ENCODE results near the gene C10orf71. TPM values are rescaled to one million over a fixed set of nuclear protein-coding genes. Genes with fewer than 3 reads are reported as not detected.

Gene C10orf71
- total RNA-seq, 5 donors from 2014 or later (not counting 1 experiment from before 2014, with no cell fraction given): not detected

GRCh38 chr10:49277973-49278372 is 21.0 kb upstream of the C10orf71 start:
- Histone ChIP-seq H3K36me3 (ENCODE audit: control insufficient read depth in 2 of 2, extremely low read depth in 1 of 2, insufficient read depth in 1 of 2, low read length in 1 of 2) (no peaks in the 10 kb centered on the region), H3K27me3 (replicated peaks in 1 of 2; ENCODE audit: control insufficient read depth in 2 of 2, extremely low read depth in 1 of 2, insufficient read depth in 2 of 2, low read length in 1 of 2) (peaks cover 0 to 14% of the 10 kb centered on the region in 2 experiments), H3K4me1 (ENCODE audit: control insufficient read depth in 1 of 2, extremely low read depth in 1 of 2, insufficient read depth in 2 of 2, low read length in 2 of 2) (peaks cover 0 to 5% of the 10 kb centered on the region in 2 experiments), H3K27ac (ENCODE audit: low read length) (no peak overlapping the region), H3K9me3 (no peaks in the 10 kb centered on the region), H3K4me3 (ENCODE audit: control insufficient read depth in 1 of 2, extremely low read depth in 1 of 2, low read length in 1 of 2) (no peak overlapping the region)
- Mint-ChIP-seq H3K4me1 (peaks cover 0 to 2% (median 0%) of the 10 kb centered on the region in 3 donors), H3K36me3 (no peaks in the 10 kb centered on the region), H3K27me3 (peaks cover 0 to 4% of the 10 kb centered on the region in 2 donors), H3K9me3 (no peaks in the 10 kb centered on the region), H3K27ac (no peak overlapping the region), H3K4me3 (no peak overlapping the region)
- ChIA-PET CTCF (no interaction called here), POLR2A (no interaction called here)
- DNase-seq: no peak
- ATAC-seq (replicated peaks in 1 of 4): no peak
- WGBS (ENCODE audit: insufficient coverage): 62% methylated on average over 2 of the region's 5 CpGs

GRCh38 chr10:49278497-49278981 is 20.4 kb upstream of the C10orf71 start:
- ChIA-PET POLR2A (no interaction called here), CTCF (no interaction called here)
- peaks cover 0 to 2% (median 0%) of the 10 kb centered on the region in 3 donors for H3K4me1 Mint-ChIP-seq
- H3K27me3 ChIP-seq (replicated peaks in 1 of 2; ENCODE audit: control insufficient read depth in 2 of 2, extremely low read depth in 1 of 2, insufficient read depth in 2 of 2, low read length in 1 of 2): peaks cover 0 to 14% of the 10 kb centered on the region in 2 experiments
- DNase-seq (no peak), ATAC-seq (replicated peaks in 1 of 4) (no peak)
- no peaks in the 10 kb centered on the region for H3K4me1 ChIP-seq (ENCODE audit: control insufficient read depth in 1 of 2, extremely low read depth in 1 of 2, insufficient read depth in 2 of 2, low read length in 2 of 2)
- H3K9me3 Mint-ChIP-seq: no peaks in the 10 kb centered on the region
- no peak overlapping the region for H3K4me3 ChIP-seq (ENCODE audit: control insufficient read depth in 1 of 2, extremely low read depth in 1 of 2, low read length in 1 of 2)
- no peaks in the 10 kb centered on the region for H3K36me3 ChIP-seq (ENCODE audit: control insufficient read depth in 2 of 2, extremely low read depth in 1 of 2, insufficient read depth in 1 of 2, low read length in 1 of 2)
- no peak overlapping the region for H3K4me3 Mint-ChIP-seq
- WGBS (ENCODE audit: insufficient coverage): 92% methylated on average over 2 of the region's 7 CpGs
- H3K36me3 Mint-ChIP-seq: no peaks in the 10 kb centered on the region
- H3K27me3 Mint-ChIP-seq: peaks cover 0 to 4% of the 10 kb centered on the region in 2 donors
- H3K9me3 ChIP-seq: no peaks in the 10 kb centered on the region
- H3K27ac ChIP-seq (ENCODE audit: low read length): no peak overlapping the region
- no peak overlapping the region for H3K27ac Mint-ChIP-seq

GRCh38 chr10:49279015-49279880 is 19.7 kb upstream of the C10orf71 start:
- ChIA-PET CTCF (no interaction called here), POLR2A (no interaction called here)
- 69% methylated on average over 4 of the region's 7 CpGs for WGBS (ENCODE audit: insufficient coverage)
- H3K27me3 ChIP-seq (replicated peaks in 1 of 2; ENCODE audit: control insufficient read depth in 2 of 2, extremely low read depth in 1 of 2, insufficient read depth in 2 of 2, low read length in 1 of 2): peaks cover 0 to 14% of the 10 kb centered on the region in 2 experiments
- no peaks in the 10 kb centered on the region for H3K4me1 ChIP-seq (ENCODE audit: control insufficient read depth in 1 of 2, extremely low read depth in 1 of 2, insufficient read depth in 2 of 2, low read length in 2 of 2)
- no peak overlapping the region for H3K4me3 ChIP-seq (ENCODE audit: control insufficient read depth in 1 of 2, extremely low read depth in 1 of 2, low read length in 1 of 2)
- DNase-seq: no peak
- no peaks in the 10 kb centered on the region for H3K36me3 ChIP-seq (ENCODE audit: control insufficient read depth in 2 of 2, extremely low read depth in 1 of 2, insufficient read depth in 1 of 2, low read length in 1 of 2)
- no peak overlapping the region for H3K27ac ChIP-seq (ENCODE audit: low read length)
- Mint-ChIP-seq H3K4me3 (no peak overlapping the region), H3K27ac (no peak overlapping the region), H3K4me1 (peaks cover 0 to 2% (median 0%) of the 10 kb centered on the region in 3 donors), H3K36me3 (no peaks in the 10 kb centered on the region), H3K27me3 (peaks cover 0 to 4% of the 10 kb centered on the region in 2 donors), H3K9me3 (no peaks in the 10 kb centered on the region)
- H3K9me3 ChIP-seq: no peaks in the 10 kb centered on the region
- ATAC-seq (replicated peaks in 1 of 4): no peak

- Mint-ChIP-seq H3K27ac (no peak overlapping the region), H3K36me3 (no peaks in the 10 kb centered on the region), H3K4me1 (peaks cover 0 to 2% (median 0%) of the 10 kb centered on the region in 3 donors), H3K4me3 (no peak overlapping the region), H3K27me3 (peaks cover 0 to 4% of the 10 kb centered on the region in 2 donors), H3K9me3 (no peaks in the 10 kb centered on the region)
- Histone ChIP-seq H3K27ac (ENCODE audit: low read length) (no peak overlapping the region), H3K4me3 (ENCODE audit: control insufficient read depth in 1 of 2, extremely low read depth in 1 of 2, low read length in 1 of 2) (no peak overlapping the region), H3K9me3 (no peaks in the 10 kb centered on the region), H3K36me3 (ENCODE audit: control insufficient read depth in 2 of 2, extremely low read depth in 1 of 2, insufficient read depth in 1 of 2, low read length in 1 of 2) (no peaks in the 10 kb centered on the region), H3K4me1 (ENCODE audit: control insufficient read depth in 1 of 2, extremely low read depth in 1 of 2, insufficient read depth in 2 of 2, low read length in 2 of 2) (no peaks in the 10 kb centered on the region), H3K27me3 (replicated peaks in 1 of 2; ENCODE audit: control insufficient read depth in 2 of 2, extremely low read depth in 1 of 2, insufficient read depth in 2 of 2, low read length in 1 of 2) (peaks cover 0 to 14% of the 10 kb centered on the region in 2 experiments)
- DNase-seq (no peak), ATAC-seq (replicated peaks in 1 of 4) (no peak)
- ChIA-PET POLR2A (no interaction called here), CTCF (no interaction called here)
- 70% methylated on average over 2 of the region's 3 CpGs for WGBS (ENCODE audit: insufficient coverage)
Measured at GRCh38 chr10:49280001-49280408, 19.0 kb upstream of the C10orf71 start.

GRCh38 chr10:49281461-49281860 is 17.5 kb upstream of the C10orf71 start:
- POLR2A ChIA-PET: no interaction called here
- Mint-ChIP-seq H3K4me1 (peaks cover 0 to 2% (median 0%) of the 10 kb centered on the region in 3 donors), H3K27ac (no peak overlapping the region), H3K9me3 (no peaks in the 10 kb centered on the region), H3K4me3 (no peak overlapping the region), H3K27me3 (peaks cover 0 to 4% of the 10 kb centered on the region in 2 donors), H3K36me3 (no peaks in the 10 kb centered on the region)
- H3K4me3 ChIP-seq (ENCODE audit: control insufficient read depth in 1 of 2, extremely low read depth in 1 of 2, low read length in 1 of 2): no peak overlapping the region
- H3K27ac ChIP-seq (ENCODE audit: low read length): no peak overlapping the region
- H3K27me3 ChIP-seq (replicated peaks in 1 of 2; ENCODE audit: control insufficient read depth in 2 of 2, extremely low read depth in 1 of 2, insufficient read depth in 2 of 2, low read length in 1 of 2): peaks cover 0 to 14% of the 10 kb centered on the region in 2 experiments
- H3K36me3 ChIP-seq (ENCODE audit: control insufficient read depth in 2 of 2, extremely low read depth in 1 of 2, insufficient read depth in 1 of 2, low read length in 1 of 2): no peaks in the 10 kb centered on the region
- CTCF ChIA-PET: no interaction called here
- no peaks in the 10 kb centered on the region for H3K4me1 ChIP-seq (ENCODE audit: control insufficient read depth in 1 of 2, extremely low read depth in 1 of 2, insufficient read depth in 2 of 2, low read length in 2 of 2)
- H3K9me3 ChIP-seq: no peaks in the 10 kb centered on the region
- ATAC-seq (replicated peaks in 1 of 4) (no peak), DNase-seq (no peak)
- 75% methylated on average over 12 of the region's 13 CpGs for WGBS (ENCODE audit: insufficient coverage)

- Mint-ChIP-seq H3K27me3 (peaks cover 0 to under 1% of the 10 kb centered on the region in 2 donors), H3K4me1 (peaks cover 0 to 2% (median 0%) of the 10 kb centered on the region in 3 donors), H3K9me3 (no peaks in the 10 kb centered on the region), H3K27ac (no peak overlapping the region), H3K36me3 (no peaks in the 10 kb centered on the region), H3K4me3 (no peak overlapping the region)
- ATAC-seq (replicated peaks in 1 of 4) (no peak), DNase-seq (no peak)
- H3K36me3 ChIP-seq (ENCODE audit: control insufficient read depth in 2 of 2, extremely low read depth in 1 of 2, insufficient read depth in 1 of 2, low read length in 1 of 2): no peaks in the 10 kb centered on the region
- H3K27me3 ChIP-seq (replicated peaks in 1 of 2; ENCODE audit: control insufficient read depth in 2 of 2, extremely low read depth in 1 of 2, insufficient read depth in 2 of 2, low read length in 1 of 2): peaks cover 0 to 14% of the 10 kb centered on the region in 2 experiments
- CTCF ChIA-PET: no interaction called here
- no peak overlapping the region for H3K4me3 ChIP-seq (ENCODE audit: control insufficient read depth in 1 of 2, extremely low read depth in 1 of 2, low read length in 1 of 2)
- WGBS (ENCODE audit: insufficient coverage): 77% methylated on average over 2 of the region's 3 CpGs
- POLR2A ChIA-PET: no interaction called here
- H3K4me1 ChIP-seq (ENCODE audit: control insufficient read depth in 1 of 2, extremely low read depth in 1 of 2, insufficient read depth in 2 of 2, low read length in 2 of 2): no peaks in the 10 kb centered on the region
- no peak overlapping the region for H3K27ac ChIP-seq (ENCODE audit: low read length)
- no peaks in the 10 kb centered on the region for H3K9me3 ChIP-seq
Measured at GRCh38 chr10:49282306-49282705, 16.7 kb upstream of the C10orf71 start.
